Measurements from ENCODE around the gene PRKCB.

Gene PRKCB

DNA sequence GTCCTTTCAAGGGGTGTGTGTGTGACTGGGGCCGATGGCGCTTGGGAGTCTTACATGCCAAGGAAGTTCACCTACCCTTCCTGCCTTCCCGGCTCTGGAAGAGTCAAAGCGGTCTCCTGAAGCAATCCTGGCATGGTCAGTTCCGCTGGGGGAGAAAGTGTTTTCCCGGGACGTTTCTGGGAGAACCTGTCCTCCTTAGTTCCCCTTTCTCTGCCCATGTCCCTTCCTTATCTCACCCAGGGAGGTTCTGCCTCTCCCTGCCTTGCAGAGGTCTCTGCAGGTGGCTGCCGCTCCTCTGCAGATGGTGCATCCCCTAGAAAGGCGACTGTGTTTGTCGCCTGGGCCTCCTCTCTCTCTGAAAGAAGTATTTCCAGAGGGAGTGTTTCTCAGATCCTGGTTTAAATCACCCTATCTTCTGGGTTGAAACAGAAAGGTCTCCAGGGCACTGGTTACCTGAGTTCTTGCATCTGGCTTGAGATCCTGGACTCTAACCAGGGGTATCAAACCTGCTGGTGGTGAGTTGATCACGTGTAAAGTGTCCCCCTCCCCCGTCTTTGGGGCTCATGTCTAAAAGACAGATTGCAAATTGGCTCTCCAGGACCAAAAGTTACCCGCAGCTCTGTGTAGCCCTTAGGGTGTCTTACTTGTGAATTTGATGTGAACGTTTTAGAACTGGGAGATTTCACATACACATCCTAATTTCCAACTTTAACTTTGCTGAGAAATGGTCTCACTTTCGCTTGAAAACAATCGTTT is 1.9 kb downstream of the PRKCB start:
- Histone ChIP-seq H3K27ac (ENCODE audit: low read depth, low read length) (no peak overlapping the region), H3K9me3 (ENCODE audit: low read length) (no peaks in the 10 kb centered on the region), H3K36me3 (ENCODE audit: insufficient read depth, low read length) (no peaks in the 10 kb centered on the region), H3K27me3 (ENCODE audit: control insufficient read depth in 1 of 2, insufficient read depth in 2 of 2, low read length in 2 of 2) (no peaks in the 10 kb centered on the region), H3K9ac (ENCODE audit: low read length) (no peak overlapping the region), H3K4me3 (ENCODE audit: low read depth in 1 of 2, low read length in 2 of 2) (peak overlapping the region; percentile 47 to 58), H3K4me1 (ENCODE audit: insufficient read depth, low read length) (peaks cover 18% of the 10 kb centered on the region)

GRCh38 chr16:23838485-23839142 is 2.8 kb downstream of the PRKCB start:
- no peaks in the 10 kb centered on the region for H3K27me3 ChIP-seq (ENCODE audit: control insufficient read depth in 1 of 2, insufficient read depth in 2 of 2, low read length in 2 of 2)
- no peak overlapping the region for H3K4me3 ChIP-seq (ENCODE audit: low read depth in 1 of 2, low read length in 2 of 2)
- H3K9me3 ChIP-seq (ENCODE audit: low read length) = no peaks in the 10 kb centered on the region
- H3K4me1 ChIP-seq (ENCODE audit: insufficient read depth, low read length) = peaks cover 18% of the 10 kb centered on the region
- H3K9ac ChIP-seq (ENCODE audit: low read length) = no peak overlapping the region
- no peak overlapping the region for H3K27ac ChIP-seq (ENCODE audit: low read depth, low read length)
- H3K36me3 ChIP-seq (ENCODE audit: insufficient read depth, low read length) = no peaks in the 10 kb centered on the region

DNA sequence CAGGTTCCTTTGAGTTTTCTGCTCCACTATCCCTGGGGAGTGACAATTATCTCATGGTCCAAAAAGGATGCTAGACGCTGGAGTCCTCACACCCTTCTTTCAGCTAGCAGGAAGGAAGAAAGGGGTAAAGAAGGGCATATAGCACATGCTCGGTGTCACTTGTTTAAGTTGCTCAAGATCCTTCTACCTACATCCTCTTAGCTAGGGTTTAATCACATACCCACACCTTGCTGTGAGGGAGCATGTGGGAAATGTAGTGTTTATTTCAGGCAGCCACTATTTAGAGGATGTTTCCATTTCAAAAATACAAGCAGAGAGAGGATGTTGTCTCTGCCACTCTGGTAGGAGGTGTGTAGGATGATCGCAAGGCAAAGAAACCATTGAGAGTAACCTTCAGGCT is 4.5 kb downstream of the PRKCB start:
- H3K4me3 ChIP-seq (ENCODE audit: low read depth in 1 of 2, low read length in 2 of 2) = no peak overlapping the region
- H3K27ac ChIP-seq (ENCODE audit: low read depth, low read length) = no peak overlapping the region
- peaks cover 13% of the 10 kb centered on the region for H3K4me1 ChIP-seq (ENCODE audit: insufficient read depth, low read length)
- H3K9ac ChIP-seq (ENCODE audit: low read length) = no peak overlapping the region
- H3K27me3 ChIP-seq (ENCODE audit: control insufficient read depth in 1 of 2, insufficient read depth in 2 of 2, low read length in 2 of 2) = no peaks in the 10 kb centered on the region
- H3K9me3 ChIP-seq (ENCODE audit: low read length) = no peaks in the 10 kb centered on the region
- H3K36me3 ChIP-seq (ENCODE audit: insufficient read depth, low read length) = no peaks in the 10 kb centered on the region

GRCh38 chr16:23842137-23842600 is 6.4 kb downstream of the PRKCB start:
- no peaks in the 10 kb centered on the region for H3K27me3 ChIP-seq (ENCODE audit: control insufficient read depth in 1 of 2, insufficient read depth in 2 of 2, low read length in 2 of 2)
- no peak overlapping the region for H3K9ac ChIP-seq (ENCODE audit: low read length)
- H3K36me3 ChIP-seq (ENCODE audit: insufficient read depth, low read length) = no peaks in the 10 kb centered on the region
- H3K9me3 ChIP-seq (ENCODE audit: low read length) = no peaks in the 10 kb centered on the region
- H3K4me1 ChIP-seq (ENCODE audit: insufficient read depth, low read length) = peaks cover 11% of the 10 kb centered on the region
- no peak overlapping the region for H3K27ac ChIP-seq (ENCODE audit: low read depth, low read length)
- no peak overlapping the region for H3K4me3 ChIP-seq (ENCODE audit: low read depth in 1 of 2, low read length in 2 of 2)

- Histone ChIP-seq H3K27ac (ENCODE audit: low read depth, low read length) (no peak overlapping the region), H3K9ac (ENCODE audit: low read length) (no peak overlapping the region), H3K27me3 (ENCODE audit: control insufficient read depth in 1 of 2, insufficient read depth in 2 of 2, low read length in 2 of 2) (no peaks in the 10 kb centered on the region), H3K4me3 (ENCODE audit: low read depth in 1 of 2, low read length in 2 of 2) (no peak overlapping the region), H3K9me3 (ENCODE audit: low read length) (no peaks in the 10 kb centered on the region), H3K36me3 (ENCODE audit: insufficient read depth, low read length) (no peaks in the 10 kb centered on the region), H3K4me1 (ENCODE audit: insufficient read depth, low read length) (peaks cover 1% of the 10 kb centered on the region)
Observed at GRCh38 chr16:23843143-23843542, 7.4 kb downstream of the PRKCB start.

GRCh38 chr16:23847251-23847650 is 11.5 kb downstream of the PRKCB start:
- no peaks in the 10 kb centered on the region for H3K4me1 ChIP-seq (ENCODE audit: insufficient read depth, low read length)
- no peaks in the 10 kb centered on the region for H3K9me3 ChIP-seq (ENCODE audit: low read length)
- H3K27ac ChIP-seq (ENCODE audit: low read depth, low read length) = no peak overlapping the region
- H3K9ac ChIP-seq (ENCODE audit: low read length) = no peak overlapping the region
- H3K36me3 ChIP-seq (ENCODE audit: insufficient read depth, low read length) = no peaks in the 10 kb centered on the region
- no peaks in the 10 kb centered on the region for H3K27me3 ChIP-seq (ENCODE audit: control insufficient read depth in 1 of 2, insufficient read depth in 2 of 2, low read length in 2 of 2)
- no peak overlapping the region for H3K4me3 ChIP-seq (ENCODE audit: low read depth in 1 of 2, low read length in 2 of 2)

DNA sequence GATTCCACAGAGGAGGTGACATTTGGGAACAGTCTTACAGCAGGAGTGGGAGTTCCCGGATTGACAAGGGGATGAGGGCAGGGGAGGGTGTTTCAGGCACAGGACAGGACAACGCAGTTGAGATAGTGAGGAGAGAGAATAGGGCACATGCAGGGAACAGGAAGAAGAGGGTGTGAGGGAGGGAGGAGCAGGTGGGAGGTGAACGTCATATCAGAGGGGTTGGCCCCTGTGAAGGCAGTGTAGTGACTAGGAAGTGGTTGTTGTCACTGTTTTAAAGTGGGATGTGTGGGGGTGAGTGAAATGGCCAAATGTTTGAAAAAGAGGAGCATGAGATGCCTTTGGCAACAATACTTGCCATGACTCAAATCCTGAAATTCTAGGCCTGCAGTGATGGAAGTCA is 12.2 kb downstream of the PRKCB start:
- H3K27me3 ChIP-seq (ENCODE audit: control insufficient read depth in 1 of 2, insufficient read depth in 2 of 2, low read length in 2 of 2) = no peaks in the 10 kb centered on the region
- no peak overlapping the region for H3K9ac ChIP-seq (ENCODE audit: low read length)
- no peaks in the 10 kb centered on the region for H3K4me1 ChIP-seq (ENCODE audit: insufficient read depth, low read length)
- H3K36me3 ChIP-seq (ENCODE audit: insufficient read depth, low read length) = no peaks in the 10 kb centered on the region
- H3K4me3 ChIP-seq (ENCODE audit: low read depth in 1 of 2, low read length in 2 of 2) = no peak overlapping the region
- no peak overlapping the region for H3K27ac ChIP-seq (ENCODE audit: low read depth, low read length)
- H3K9me3 ChIP-seq (ENCODE audit: low read length) = no peaks in the 10 kb centered on the region

GRCh38 chr16:23848958-23849357 is 13.2 kb downstream of the PRKCB start:
- Histone ChIP-seq H3K4me1 (ENCODE audit: insufficient read depth, low read length) (no peaks in the 10 kb centered on the region), H3K36me3 (ENCODE audit: insufficient read depth, low read length) (no peaks in the 10 kb centered on the region), H3K4me3 (ENCODE audit: low read depth in 1 of 2, low read length in 2 of 2) (no peak overlapping the region), H3K27ac (ENCODE audit: low read depth, low read length) (no peak overlapping the region), H3K27me3 (ENCODE audit: control insufficient read depth in 1 of 2, insufficient read depth in 2 of 2, low read length in 2 of 2) (no peaks in the 10 kb centered on the region), H3K9me3 (ENCODE audit: low read length) (no peaks in the 10 kb centered on the region), H3K9ac (ENCODE audit: low read length) (no peak overlapping the region)

DNA sequence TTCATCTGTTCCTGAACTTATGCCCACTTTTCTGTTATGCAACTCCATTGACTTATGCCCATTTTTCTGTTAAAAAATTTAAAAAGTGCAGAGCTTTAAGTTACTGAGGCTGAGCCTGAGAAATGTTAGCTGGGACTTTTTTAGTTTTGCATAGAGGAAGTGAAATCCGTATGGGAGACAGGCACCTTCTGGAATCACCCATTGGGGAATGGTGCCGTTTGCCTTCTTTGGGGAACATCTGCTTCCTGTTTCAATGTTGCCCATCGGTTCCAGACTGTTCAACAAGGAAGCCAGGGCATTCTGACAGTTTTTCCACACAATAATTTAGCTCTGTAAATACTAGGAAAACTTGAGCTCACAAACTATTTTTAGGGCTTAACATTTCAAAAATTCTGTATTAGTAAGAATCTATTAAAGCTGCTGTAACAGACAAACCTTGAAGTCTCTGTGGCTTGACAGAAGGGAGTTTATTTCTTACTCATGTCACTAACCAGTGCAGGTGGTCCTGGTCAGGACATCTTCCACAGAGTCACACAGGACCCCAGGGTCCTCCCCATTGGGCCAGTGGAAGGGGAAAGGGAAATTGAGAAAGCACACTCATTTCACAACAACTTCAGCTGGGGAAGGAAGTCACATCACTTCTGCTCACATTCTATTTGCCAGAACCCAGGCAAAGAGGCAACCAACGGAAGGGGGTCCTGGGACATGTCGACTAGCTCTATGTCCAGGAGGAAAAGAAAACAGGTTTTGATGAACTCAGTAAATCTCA is 17.2 kb downstream of the PRKCB start:
- H3K27ac ChIP-seq (ENCODE audit: low read depth, low read length) = no peak overlapping the region
- peaks cover 4% of the 10 kb centered on the region for H3K4me1 ChIP-seq (ENCODE audit: insufficient read depth, low read length)
- H3K4me3 ChIP-seq (ENCODE audit: low read depth in 1 of 2, low read length in 2 of 2) = no peak overlapping the region

DNA sequence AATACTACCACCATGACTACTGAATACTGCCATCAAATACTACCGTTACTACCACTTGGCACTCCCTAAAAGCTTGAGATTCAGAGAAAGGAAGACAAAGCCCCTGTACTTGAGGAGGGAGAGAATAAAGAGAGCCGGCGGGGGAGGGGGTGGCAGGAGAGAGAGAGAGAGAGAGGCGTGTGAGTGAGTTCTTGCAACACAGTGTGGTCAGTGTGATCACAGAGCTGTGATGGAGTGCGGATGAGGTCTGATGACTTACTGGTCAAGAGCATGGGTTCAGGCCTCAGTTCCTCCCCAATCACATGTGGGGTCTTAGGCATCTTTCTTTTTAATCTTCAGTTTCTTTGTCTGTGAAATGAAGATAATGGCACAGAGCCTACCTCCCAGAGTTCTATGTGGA is 19.2 kb downstream of the PRKCB start:
- Histone ChIP-seq H3K4me1 (ENCODE audit: insufficient read depth, low read length) (peaks cover 21% of the 10 kb centered on the region), H3K36me3 (ENCODE audit: insufficient read depth, low read length) (no peaks in the 10 kb centered on the region), H3K9me3 (ENCODE audit: low read length) (no peaks in the 10 kb centered on the region), H3K4me3 (ENCODE audit: low read depth in 1 of 2, low read length in 2 of 2) (no peak overlapping the region), H3K27ac (ENCODE audit: low read depth, low read length) (no peak overlapping the region), H3K9ac (ENCODE audit: low read length) (no peak overlapping the region), H3K27me3 (ENCODE audit: control insufficient read depth in 1 of 2, insufficient read depth in 2 of 2, low read length in 2 of 2) (no peaks in the 10 kb centered on the region)

More for the DNA sequence above, 17.2 kb downstream of the PRKCB start:
- Histone ChIP-seq H3K9ac (ENCODE audit: low read length) (no peak overlapping the region), H3K9me3 (ENCODE audit: low read length) (no peaks in the 10 kb centered on the region), H3K36me3 (ENCODE audit: insufficient read depth, low read length) (no peaks in the 10 kb centered on the region), H3K27me3 (ENCODE audit: control insufficient read depth in 1 of 2, insufficient read depth in 2 of 2, low read length in 2 of 2) (no peaks in the 10 kb centered on the region)

DNA sequence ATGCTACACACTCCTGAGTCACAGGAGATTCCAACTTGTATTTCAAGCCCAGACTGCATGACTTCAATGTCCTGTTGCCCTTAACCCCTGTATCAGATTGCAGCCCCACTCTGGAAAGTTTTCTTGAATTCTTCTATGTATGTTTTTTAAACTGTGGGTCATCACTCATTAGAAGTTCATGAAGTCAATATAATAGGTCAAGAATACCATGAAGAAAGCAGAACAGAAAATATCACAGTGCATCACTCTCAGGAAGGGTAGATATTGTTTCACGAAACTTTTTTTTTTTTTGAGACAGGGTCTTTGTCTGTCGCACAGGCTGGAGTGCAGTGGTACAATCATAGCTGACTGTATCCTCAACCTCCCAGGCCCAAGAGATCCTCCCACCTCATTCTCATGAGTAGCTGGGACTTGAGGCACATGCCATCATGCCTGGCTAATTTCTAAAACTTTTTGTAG is 20.5 kb downstream of the PRKCB start:
- no peaks in the 10 kb centered on the region for H3K27me3 ChIP-seq (ENCODE audit: control insufficient read depth in 1 of 2, insufficient read depth in 2 of 2, low read length in 2 of 2)
- H3K4me1 ChIP-seq (ENCODE audit: insufficient read depth, low read length) = peaks cover 21% of the 10 kb centered on the region
- H3K36me3 ChIP-seq (ENCODE audit: insufficient read depth, low read length) = no peaks in the 10 kb centered on the region
- H3K27ac ChIP-seq (ENCODE audit: low read depth, low read length) = no peak overlapping the region
- no peak overlapping the region for H3K9ac ChIP-seq (ENCODE audit: low read length)
- H3K9me3 ChIP-seq (ENCODE audit: low read length) = no peaks in the 10 kb centered on the region
- no peak overlapping the region for H3K4me3 ChIP-seq (ENCODE audit: low read depth in 1 of 2, low read length in 2 of 2)
